ENCODE measurements around the gene HOXC6. TPM values are rescaled to one million over a fixed set of nuclear protein-coding genes. Genes with fewer than 3 reads are reported as not detected.

Gene HOXC6
- total and polyA plus RNA-seq, 2 experiments from 2014 or later: not detected

DNA sequence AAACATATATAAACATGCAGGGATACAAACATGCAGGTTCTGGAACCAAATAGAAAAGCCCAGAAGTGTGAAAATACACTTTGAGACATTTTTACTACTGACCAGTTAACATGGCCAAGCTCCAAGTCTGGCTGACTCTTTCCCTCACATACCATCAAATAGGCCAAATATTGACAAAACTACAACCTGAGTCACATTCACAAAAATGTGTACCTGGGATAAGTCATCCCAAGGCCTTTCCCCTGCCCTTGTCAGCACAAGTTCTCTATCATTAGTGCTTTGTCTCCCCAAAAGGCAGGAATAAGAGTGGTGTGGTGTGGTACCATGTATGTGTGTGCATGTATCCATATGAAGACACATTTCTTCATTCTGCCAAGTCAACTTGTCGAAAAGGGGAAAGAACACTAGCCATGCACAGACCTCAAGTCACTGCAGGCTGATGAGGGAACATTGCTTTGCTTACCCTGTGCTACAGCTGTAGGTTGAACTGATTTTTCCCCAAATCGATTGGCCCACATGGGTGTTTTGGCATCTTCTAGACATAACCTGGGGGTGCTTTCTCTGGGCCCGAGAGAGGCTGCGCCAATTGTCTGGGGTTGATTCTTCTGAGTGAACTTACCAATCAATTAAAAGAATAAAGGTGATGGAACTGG, 40.3 kb downstream of the HOXC6 start:
- H3K27ac Mint-ChIP-seq: no peak overlapping the region
- ATAC-seq: no peak

More for the DNA sequence above, 40.3 kb downstream of the HOXC6 start:
- Histone ChIP-seq H3K27me3 (ENCODE audit: insufficient read depth) (peaks cover 96% of the 10 kb centered on the region), H3K4me3 (no peak overlapping the region), H3K36me3 (ENCODE audit: insufficient read depth) (no peaks in the 10 kb centered on the region), H4K20me1 (replicated peaks; ENCODE audit: insufficient read depth) (no peaks in the 10 kb centered on the region), H3K4me1 (ENCODE audit: insufficient read depth) (no peaks in the 10 kb centered on the region), H3K9me2 (ENCODE audit: insufficient read depth) (no peaks in the 10 kb centered on the region), H3K4me2 (no peak overlapping the region), H3K27ac (ENCODE audit: low read depth) (no peak overlapping the region), H2AFZ (no peak overlapping the region), H3F3A (replicated peaks; ENCODE audit: low read depth) (no peaks in the 10 kb centered on the region), H3K79me2 (replicated peaks; ENCODE audit: insufficient read depth) (no peaks in the 10 kb centered on the region)
- DNase-seq (ENCODE audit: low spot score): no peak
- H3K27me3 Mint-ChIP-seq (ENCODE audit: insufficient read depth, low read depth, poor library complexity): peaks cover 25% of the 10 kb centered on the region
- peaks cover 9% of the 10 kb centered on the region for H3K4me1 Mint-ChIP-seq
- H3K9me3 Mint-ChIP-seq: no peaks in the 10 kb centered on the region
- H3K4me3 Mint-ChIP-seq: no peak overlapping the region
- H3K36me3 Mint-ChIP-seq (ENCODE audit: low read depth): no peaks in the 10 kb centered on the region
- TF ChIP-seq NANOG (IDR thresholded peaks at IDR 0.05; ENCODE audit: borderline replicate concordance): no peak
- TF ChIP-seq, protein P1, sequence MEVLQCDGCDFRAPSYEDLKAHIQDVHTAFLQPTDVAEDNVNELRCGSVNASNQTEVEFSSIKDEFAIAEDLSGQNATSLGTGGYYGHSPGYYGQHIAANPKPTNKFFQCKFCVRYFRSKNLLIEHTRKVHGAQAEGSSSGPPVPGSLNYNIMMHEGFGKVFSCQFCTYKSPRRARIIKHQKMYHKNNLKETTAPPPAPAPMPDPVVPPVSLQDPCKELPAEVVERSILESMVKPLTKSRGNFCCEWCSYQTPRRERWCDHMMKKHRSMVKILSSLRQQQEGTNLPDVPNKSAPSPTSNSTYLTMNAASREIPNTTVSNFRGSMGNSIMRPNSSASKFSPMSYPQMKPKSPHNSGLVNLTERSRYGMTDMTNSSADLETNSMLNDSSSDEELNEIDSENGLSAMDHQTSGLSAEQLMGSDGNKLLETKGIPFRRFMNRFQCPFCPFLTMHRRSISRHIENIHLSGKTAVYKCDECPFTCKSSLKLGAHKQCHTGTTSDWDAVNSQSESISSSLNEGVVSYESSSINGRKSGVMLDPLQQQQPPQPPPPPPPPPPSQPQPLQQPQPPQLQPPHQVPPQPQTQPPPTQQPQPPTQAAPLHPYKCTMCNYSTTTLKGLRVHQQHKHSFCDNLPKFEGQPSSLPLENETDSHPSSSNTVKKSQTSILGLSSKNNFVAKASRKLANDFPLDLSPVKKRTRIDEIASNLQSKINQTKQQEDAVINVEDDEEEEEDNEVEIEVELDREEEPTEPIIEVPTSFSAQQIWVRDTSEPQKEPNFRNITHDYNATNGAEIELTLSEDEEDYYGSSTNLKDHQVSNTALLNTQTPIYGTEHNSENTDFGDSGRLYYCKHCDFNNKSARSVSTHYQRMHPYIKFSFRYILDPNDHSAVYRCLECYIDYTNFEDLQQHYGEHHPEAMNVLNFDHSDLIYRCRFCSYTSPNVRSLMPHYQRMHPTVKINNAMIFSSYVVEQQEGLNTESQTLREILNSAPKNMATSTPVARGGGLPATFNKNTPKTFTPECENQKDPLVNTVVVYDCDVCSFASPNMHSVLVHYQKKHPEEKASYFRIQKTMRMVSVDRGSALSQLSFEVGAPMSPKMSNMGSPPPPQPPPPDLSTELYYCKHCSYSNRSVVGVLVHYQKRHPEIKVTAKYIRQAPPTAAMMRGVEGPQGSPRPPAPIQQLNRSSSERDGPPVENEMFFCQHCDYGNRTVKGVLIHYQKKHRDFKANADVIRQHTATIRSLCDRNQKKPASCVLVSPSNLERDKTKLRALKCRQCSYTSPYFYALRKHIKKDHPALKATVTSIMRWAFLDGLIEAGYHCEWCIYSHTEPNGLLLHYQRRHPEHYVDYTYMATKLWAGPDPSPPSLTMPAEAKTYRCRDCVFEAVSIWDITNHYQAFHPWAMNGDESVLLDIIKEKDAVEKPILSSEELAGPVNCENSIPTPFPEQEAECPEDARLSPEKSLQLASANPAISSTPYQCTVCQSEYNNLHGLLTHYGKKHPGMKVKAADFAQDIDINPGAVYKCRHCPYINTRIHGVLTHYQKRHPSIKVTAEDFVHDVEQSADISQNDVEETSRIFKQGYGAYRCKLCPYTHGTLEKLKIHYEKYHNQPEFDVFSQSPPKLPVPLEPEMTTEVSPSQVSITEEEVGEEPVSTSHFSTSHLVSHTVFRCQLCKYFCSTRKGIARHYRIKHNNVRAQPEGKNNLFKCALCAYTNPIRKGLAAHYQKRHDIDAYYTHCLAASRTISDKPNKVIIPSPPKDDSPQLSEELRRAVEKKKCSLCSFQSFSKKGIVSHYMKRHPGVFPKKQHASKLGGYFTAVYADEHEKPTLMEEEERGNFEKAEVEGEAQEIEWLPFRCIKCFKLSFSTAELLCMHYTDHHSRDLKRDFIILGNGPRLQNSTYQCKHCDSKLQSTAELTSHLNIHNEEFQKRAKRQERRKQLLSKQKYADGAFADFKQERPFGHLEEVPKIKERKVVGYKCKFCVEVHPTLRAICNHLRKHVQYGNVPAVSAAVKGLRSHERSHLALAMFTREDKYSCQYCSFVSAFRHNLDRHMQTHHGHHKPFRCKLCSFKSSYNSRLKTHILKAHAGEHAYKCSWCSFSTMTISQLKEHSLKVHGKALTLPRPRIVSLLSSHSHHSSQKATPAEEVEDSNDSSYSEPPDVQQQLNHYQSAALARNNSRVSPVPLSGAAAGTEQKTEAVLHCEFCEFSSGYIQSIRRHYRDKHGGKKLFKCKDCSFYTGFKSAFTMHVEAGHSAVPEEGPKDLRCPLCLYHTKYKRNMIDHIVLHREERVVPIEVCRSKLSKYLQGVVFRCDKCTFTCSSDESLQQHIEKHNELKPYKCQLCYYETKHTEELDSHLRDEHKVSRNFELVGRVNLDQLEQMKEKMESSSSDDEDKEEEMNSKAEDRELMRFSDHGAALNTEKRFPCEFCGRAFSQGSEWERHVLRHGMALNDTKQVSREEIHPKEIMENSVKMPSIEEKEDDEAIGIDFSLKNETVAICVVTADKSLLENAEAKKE (CRISPR knock-in tag; IDR thresholded peaks at IDR 0.05): no peak
- no peak for TF ChIP-seq ZNF331 (CRISPR knock-in tag; IDR thresholded peaks at IDR 0.05; ENCODE audit: low read depth)
- no peak for TF ChIP-seq EZH2 (IDR thresholded peaks at IDR 0.05; ENCODE audit: low read depth, unreplicated experiment)
- TF ChIP-seq STAT1 (IDR thresholded peaks at IDR 0.05; ENCODE audit: unreplicated experiment): no peak

All from GM23338 (cell line).